ENCODE measurements around the gene LRPAP1.

- TF ChIP-seq EZH2 (IDR thresholded peaks at IDR 0.05; ENCODE audit: low read length, missing control alignments), result no peak
- TF ChIP-seq CTCF (conservative IDR thresholded peaks at IDR 0.05 in 1 of 2, IDR thresholded peaks at IDR 0.05 in 1 of 2; ENCODE audit: low read depth in 1 of 2, low read length in 2 of 2), result no peak
Observed at GRCh38 chr4:3497523-3498389, 34.5 kb downstream of the LRPAP1 start.

Measured in fibroblast of lung (primary cell).